Suprapubic skin (tissue), 4 donors: Measurements from ENCODE around the gene ARFRP1. TPM values are rescaled to one million over a fixed set of nuclear protein-coding genes. Genes with fewer than 3 reads are reported as not detected.
A peak's percentile ranks its signal among the peaks of the same experiment; 100 is the strongest.

ENCODE experiments used
- DNase-seq, 2 donors: peaks; one replicate each; pipeline ENCODE4 v3.0.0-alpha.2; 2019; ENCODE audit warnings: low spot score in 2 of 2
- H3K27ac ChIP-seq: fragments of 200-600 bp; sonication (generic); one replicate; pipeline ENCODE4 v1.5.1; 2019
- H3K27me3 ChIP-seq: fragments of 200-600 bp; sonication (generic); one replicate; pipeline ENCODE4 v1.5.1; 2019
- H3K36me3 ChIP-seq: fragments of 200-600 bp; sonication (generic); one replicate; pipeline ENCODE4 v1.5.1; 2019
- H3K4me1 ChIP-seq: fragments of 200-600 bp; sonication (generic); one replicate; pipeline ENCODE4 v1.5.1; 2019
- H3K4me3 ChIP-seq: fragments of 200-600 bp; sonication (generic); one replicate; pipeline ENCODE4 v1.5.1; 2019; ENCODE audit warnings: mild to moderate bottlenecking
- H3K9me3 ChIP-seq: fragments of 200-600 bp; sonication (generic); one replicate; pipeline ENCODE4 v1.5.1; 2019
- CTCF ChIP-seq, 2 donors: fragments of 200-600 bp in 1 of 2; fragments of 450-650 bp in 1 of 2; sonication (generic) in 1 of 2; IDR thresholded peaks; one replicate each; pipeline ENCODE4 v1.5.1; 2016 to 2019; ENCODE audit warnings: antibody characterized with exemption in 2 of 2, mild to moderate bottlenecking in 1 of 2, moderate library complexity in 1 of 2
- EP300 ChIP-seq: sonication (generic); formaldehyde crosslinking; IDR thresholded peaks from one replicate; pipeline ENCODE4 v1.6.1; 2017; ENCODE audit warnings: antibody characterized with exemption
- POLR2A ChIP-seq, 2 donors: fragments of 450-650 bp; IDR thresholded peaks; one replicate each; pipeline ENCODE4 v1.6.1; 2017; ENCODE audit warnings: antibody characterized with exemption in 2 of 2, mild to moderate bottlenecking in 2 of 2, moderate library complexity in 2 of 2
- POLR2AphosphoS5 ChIP-seq, 3 donors: sonication (generic); formaldehyde crosslinking; IDR thresholded peaks; one replicate each; pipeline ENCODE4 v1.6.1; 2017; ENCODE audit warnings: antibody characterized with exemption in 3 of 3
- WGBS: methylation state at CpG from one replicate; pipeline ENCODE4 v1.1.5; 2018; 5-methylcytosine and 5-hydroxymethylcytosine counted together
- total RNA-seq, 4 donors: library from RNA; depleted of rRNA; stranded (reverse); fragments of >200 nt; gene quantifications; one replicate each; pipeline ENCODE4 v1.1.0, GENCODE V29; 2016

ARFRP1 gene
- total RNA-seq, 4 donors from 2014 or later = 22.1 to 31.9 (median 27.6) TPM

GRCh38 chr20:63748934-63749270, 41.1 kb upstream of the ARFRP1 start:
- peaks cover 11% of the 10 kb centered on the region for H3K36me3 ChIP-seq
- WGBS = 90% methylated on average over 11 of the region's 11 CpGs
- H3K4me3 ChIP-seq = no peak overlapping the region
- TF ChIP-seq POLR2A (IDR thresholded peaks at IDR 0.05) (no peak), POLR2AphosphoS5 (IDR thresholded peaks at IDR 0.05) (no peak), CTCF (IDR thresholded peaks at IDR 0.05) (no peak), EP300 (no peak)
- H3K4me1 ChIP-seq = peaks cover 2% of the 10 kb centered on the region
- no peaks in the 10 kb centered on the region for H3K27me3 ChIP-seq
- H3K9me3 ChIP-seq = no peaks in the 10 kb centered on the region
- DNase-seq = no peak
- no peak overlapping the region for H3K27ac ChIP-seq

- H3K4me1 ChIP-seq = peaks cover 2% of the 10 kb centered on the region
- WGBS = 84% methylated on average over 14 of the region's 20 CpGs
Measured at GRCh38 chr20:63748070-63748933, 40.5 kb upstream of the ARFRP1 start.

GRCh38 chr20:63747622-63748069, 39.9 kb upstream of the ARFRP1 start:
- H3K4me1 ChIP-seq = peaks cover 2% of the 10 kb centered on the region
- 100% methylated on average over 1 of the region's 13 CpGs for WGBS
- TF ChIP-seq EP300 = no peak
- TF ChIP-seq CTCF (IDR thresholded peaks at IDR 0.05) = no peak
- TF ChIP-seq POLR2A (IDR thresholded peaks at IDR 0.05) = no peak
- TF ChIP-seq POLR2AphosphoS5 (IDR thresholded peaks at IDR 0.05) = no peak
- H3K27ac ChIP-seq = no peak overlapping the region
- H3K9me3 ChIP-seq = no peaks in the 10 kb centered on the region
- no peaks in the 10 kb centered on the region for H3K27me3 ChIP-seq
- H3K4me3 ChIP-seq = no peak overlapping the region
- peaks cover 20% of the 10 kb centered on the region for H3K36me3 ChIP-seq
- DNase-seq = peak in 1 of 2 donors; percentile 78

More at GRCh38 chr20:63748070-63748933, 40.5 kb upstream of the ARFRP1 start:
- Histone ChIP-seq H3K9me3 (no peaks in the 10 kb centered on the region), H3K27ac (no peak overlapping the region), H3K36me3 (peaks cover 13% of the 10 kb centered on the region), H3K27me3 (no peaks in the 10 kb centered on the region), H3K4me3 (no peak overlapping the region)
- TF ChIP-seq EP300 (no peak), CTCF (IDR thresholded peaks at IDR 0.05) (no peak), POLR2A (IDR thresholded peaks at IDR 0.05) (no peak), POLR2AphosphoS5 (IDR thresholded peaks at IDR 0.05) (no peak)
- DNase-seq = no peak

- peaks cover 6% of the 10 kb centered on the region for H3K4me1 ChIP-seq
- no peaks in the 10 kb centered on the region for H3K27me3 ChIP-seq
- H3K36me3 ChIP-seq = peaks cover 20% of the 10 kb centered on the region
- no peaks in the 10 kb centered on the region for H3K9me3 ChIP-seq
- no peak overlapping the region for H3K27ac ChIP-seq
- no peak for TF ChIP-seq POLR2AphosphoS5 (IDR thresholded peaks at IDR 0.05)
- no peak for TF ChIP-seq EP300
- TF ChIP-seq POLR2A (IDR thresholded peaks at IDR 0.05) = no peak
- TF ChIP-seq CTCF (IDR thresholded peaks at IDR 0.05) = no peak
- 88% methylated on average over 29 of the region's 47 CpGs for WGBS
- DNase-seq = no peak
- no peak overlapping the region for H3K4me3 ChIP-seq
Measured at GRCh38 chr20:63746751-63747315, 39.1 kb upstream of the ARFRP1 start.
